CD4-positive, alpha-beta T cell treated with Interleukin-17A for 1 hour (primary cell): ENCODE results near the gene IL16.

ENCODE experiments used
- DNase-seq: peaks from one replicate; pipeline ENCODE4 v3.0.0-alpha.2; 2020

Gene IL16

GRCh38 chr15:81257435-81257834 is 60.8 kb downstream of the IL16 start:
- DNase-seq, result no peak

GRCh38 chr15:81258455-81258854 is 61.8 kb downstream of the IL16 start:
- no peak for DNase-seq

DNA sequence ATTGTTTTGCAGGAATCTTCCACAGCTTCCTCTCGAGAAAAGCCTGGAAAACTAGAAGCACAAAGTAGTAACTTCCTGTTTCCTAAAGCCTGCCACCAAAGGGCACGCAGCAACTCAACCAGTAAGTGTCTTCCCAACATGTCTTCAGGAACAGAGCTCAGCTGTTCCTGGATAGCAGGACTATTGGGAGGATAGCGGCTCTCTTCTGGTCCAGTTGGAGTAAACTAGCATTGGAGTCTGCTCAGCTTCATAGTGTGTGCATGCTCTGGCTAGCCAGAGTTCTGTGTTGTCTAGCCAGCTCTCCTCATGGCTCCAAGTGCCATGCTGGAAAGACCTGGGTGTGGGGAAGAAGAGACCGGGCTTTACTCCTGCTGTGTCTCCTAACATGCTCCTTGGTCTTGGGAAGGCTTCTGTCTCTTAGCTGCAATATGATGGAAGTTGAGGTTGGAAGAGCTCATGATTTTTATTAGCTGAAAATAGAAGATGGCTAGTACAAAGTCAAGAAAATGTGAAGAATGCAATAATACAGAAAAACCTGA is 63.1 kb downstream of the IL16 start:
- DNase-seq, result no peak

DNA sequence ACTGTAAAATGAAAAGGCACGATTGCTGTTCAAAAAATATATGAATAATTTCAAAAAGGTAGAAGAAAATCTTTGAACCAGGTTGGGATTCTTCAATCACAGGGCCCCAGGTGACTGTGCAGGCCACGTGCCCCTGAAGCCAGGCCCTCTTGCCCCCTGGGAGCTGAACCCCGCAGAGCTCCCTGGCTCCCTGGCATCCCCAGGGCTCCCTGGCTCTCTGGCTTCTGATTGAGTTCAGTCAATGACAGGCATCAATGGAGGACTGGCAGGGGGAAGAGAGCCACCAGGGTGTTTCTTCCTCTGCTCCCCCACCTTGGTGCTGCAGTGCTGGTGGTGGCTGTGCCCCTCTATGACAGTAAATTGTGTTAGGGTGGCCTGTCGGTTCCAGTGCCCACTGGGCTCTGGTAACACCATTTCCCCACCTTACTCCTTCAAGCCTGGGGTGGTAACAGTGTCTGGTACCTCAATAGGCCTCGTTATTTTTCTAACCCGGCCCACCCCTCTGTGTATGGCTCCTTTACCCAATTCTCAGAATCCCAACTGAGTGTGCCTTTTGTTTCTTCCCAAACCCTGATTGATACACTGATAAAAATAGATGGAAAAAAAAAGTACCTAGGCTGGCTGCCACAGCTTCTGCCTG is 64.6 kb downstream of the IL16 start:
- no peak for DNase-seq

DNA sequence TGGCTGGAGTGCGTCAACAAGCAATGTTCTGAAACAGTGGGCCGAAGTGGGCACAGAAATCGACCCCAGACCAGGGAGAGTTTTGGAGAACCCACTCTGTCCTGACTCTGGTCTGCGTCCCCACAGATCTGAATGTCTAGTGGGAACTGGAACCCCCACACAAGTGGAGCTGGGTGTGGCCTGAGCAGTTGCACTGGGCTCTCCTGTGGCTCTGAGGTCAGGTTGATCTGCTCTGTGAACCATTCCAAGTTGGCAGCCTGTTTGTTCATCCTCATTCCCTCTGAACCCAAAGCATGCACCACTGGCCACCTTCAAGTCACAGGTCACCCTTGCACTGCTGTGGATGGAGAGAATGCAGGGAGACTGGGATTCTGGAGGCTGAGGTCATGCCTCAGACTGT is 66.8 kb downstream of the IL16 start:
- DNase-seq, result no peak

DNA sequence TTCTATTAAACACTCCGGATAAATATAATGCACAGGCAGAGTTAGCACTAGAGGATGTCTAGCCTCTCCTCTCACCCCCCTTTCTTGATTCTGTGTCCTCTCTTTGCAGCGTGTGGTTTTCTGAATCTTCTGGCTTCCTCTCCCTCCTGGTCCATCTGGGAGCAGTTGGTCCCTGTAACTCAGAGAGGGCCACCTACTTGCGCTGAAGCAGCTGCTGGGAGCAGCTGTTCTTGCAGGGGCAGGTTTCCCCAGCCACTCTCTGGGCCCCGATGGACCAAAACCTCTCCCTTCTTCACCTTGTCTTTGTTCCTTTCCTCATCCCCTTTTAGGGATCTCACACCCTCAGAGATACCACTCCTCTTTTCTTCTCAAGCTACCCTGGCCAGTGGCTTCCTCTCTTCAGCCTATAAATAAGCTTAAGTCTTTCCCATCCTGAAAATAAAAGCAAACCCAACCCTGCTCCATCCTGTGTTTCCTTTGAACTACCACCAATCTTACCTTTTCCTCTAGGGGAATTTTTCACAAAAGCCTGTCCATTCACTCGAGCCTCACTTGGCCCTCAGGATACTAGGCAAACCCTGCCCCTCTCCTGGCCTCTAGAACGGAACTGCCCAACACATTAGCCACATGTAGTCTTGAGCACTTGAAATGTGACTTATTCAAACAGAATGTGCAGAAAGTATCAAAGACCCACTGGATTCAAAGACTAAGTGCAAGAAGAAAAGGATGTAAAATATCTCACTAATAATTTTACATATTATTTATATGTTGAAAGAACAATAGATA is 67.6 kb downstream of the IL16 start:
- DNase-seq, result no peak

DNA sequence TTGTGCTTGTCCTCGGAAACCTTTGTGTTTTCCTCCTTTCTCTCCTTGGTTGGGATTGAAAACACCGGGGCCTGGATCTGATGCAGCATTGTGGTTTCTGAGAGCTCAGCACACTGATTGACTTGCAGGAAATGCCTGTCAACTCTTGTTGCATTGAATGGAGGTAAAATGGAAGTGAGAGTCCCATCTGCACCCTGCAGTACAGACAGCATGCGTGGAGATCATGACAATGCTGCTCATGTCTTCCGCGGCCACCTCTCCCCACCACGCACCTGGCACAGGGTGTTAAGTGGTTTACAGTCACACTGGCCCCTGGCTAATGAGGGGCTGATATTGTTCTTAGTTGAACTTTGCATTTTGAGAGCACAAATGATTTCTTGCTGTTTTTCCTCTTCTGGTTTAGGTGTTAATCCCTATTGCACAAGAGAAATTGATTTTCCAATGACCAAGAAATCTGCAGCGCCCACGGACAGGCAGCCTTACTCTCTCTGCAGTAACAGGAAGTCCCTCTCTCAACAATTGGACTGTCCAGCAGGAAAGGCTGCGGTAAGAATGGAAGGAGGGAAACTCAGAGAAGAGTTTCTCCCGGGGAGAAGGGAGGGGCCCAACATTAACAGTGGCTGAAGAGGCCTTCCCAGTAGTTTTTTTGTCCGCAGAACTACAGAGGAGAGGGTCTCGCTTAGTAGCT is 68.7 kb downstream of the IL16 start:
- no peak for DNase-seq

- DNase-seq, result peak; percentile 83
Observed at GRCh38 chr15:81265944-81266775, 69.5 kb downstream of the IL16 start.

DNA sequence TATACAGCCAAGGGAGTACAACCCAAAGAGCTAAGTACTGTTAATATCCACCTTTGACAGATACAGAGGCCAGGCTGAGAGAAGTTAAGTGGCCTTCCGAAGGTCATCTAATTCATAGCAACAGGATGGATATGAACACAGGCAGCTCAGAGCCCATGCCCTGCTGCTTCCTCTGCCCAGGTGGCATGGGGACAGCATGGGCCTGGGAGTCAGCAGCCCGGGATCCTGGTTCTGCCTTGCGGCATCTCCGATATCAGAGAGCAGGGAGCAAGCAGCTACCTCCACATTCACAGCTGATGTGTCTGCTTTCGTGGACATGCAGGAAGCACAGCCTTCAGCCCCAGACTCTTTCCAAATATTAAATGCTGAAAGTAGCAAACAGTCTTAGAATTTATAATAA is 71.7 kb downstream of the IL16 start:
- no peak for DNase-seq

- peak; percentile 7 for DNase-seq
Observed at GRCh38 chr15:81268881-81269601, 72.4 kb downstream of the IL16 start.

- DNase-seq, result no peak
Observed at GRCh38 chr15:81270188-81270587, 73.5 kb downstream of the IL16 start.

DNA sequence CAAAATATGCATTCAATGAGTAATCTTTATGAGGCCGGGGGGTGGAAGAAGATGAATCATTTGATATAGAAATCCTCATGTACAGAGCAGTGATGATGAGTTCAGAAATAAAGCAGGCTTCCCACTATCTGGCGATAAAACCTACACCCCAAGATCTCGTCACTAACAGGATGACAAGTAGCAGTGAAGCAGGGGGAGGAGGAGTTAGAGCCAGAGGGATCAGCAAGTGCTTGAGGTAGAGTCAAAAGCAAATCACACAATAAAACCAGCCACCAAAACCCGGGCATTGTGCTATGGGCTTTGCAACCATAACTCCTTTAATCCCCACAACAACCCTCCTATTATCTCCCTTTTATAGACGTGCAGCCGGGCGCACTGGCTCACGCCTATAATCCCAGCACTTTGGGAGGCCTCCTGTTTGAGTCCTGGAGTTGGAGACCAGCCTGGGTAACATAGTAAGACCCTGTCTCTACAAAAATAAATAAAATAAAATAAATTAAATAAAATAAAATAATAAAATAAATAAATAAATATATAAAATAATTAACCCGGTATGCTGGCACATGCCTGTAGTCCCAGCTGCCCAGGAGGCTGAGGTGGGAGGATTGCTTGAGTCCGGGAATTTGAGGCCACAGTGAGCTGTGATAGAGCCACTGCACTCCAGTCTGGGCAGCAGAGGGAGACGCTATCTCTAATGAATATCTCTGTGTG is 74.3 kb downstream of the IL16 start:
- no peak for DNase-seq

- DNase-seq, result no peak
Observed at GRCh38 chr15:81271761-81272644, 75.3 kb downstream of the IL16 start.

- no peak for DNase-seq
Observed at GRCh38 chr15:81273200-81273599, 76.5 kb downstream of the IL16 start.

- no peak for DNase-seq
Observed at GRCh38 chr15:81273855-81274254, 77.2 kb downstream of the IL16 start.

- DNase-seq, result no peak
Observed at GRCh38 chr15:81274255-81274654, 77.6 kb downstream of the IL16 start.

DNA sequence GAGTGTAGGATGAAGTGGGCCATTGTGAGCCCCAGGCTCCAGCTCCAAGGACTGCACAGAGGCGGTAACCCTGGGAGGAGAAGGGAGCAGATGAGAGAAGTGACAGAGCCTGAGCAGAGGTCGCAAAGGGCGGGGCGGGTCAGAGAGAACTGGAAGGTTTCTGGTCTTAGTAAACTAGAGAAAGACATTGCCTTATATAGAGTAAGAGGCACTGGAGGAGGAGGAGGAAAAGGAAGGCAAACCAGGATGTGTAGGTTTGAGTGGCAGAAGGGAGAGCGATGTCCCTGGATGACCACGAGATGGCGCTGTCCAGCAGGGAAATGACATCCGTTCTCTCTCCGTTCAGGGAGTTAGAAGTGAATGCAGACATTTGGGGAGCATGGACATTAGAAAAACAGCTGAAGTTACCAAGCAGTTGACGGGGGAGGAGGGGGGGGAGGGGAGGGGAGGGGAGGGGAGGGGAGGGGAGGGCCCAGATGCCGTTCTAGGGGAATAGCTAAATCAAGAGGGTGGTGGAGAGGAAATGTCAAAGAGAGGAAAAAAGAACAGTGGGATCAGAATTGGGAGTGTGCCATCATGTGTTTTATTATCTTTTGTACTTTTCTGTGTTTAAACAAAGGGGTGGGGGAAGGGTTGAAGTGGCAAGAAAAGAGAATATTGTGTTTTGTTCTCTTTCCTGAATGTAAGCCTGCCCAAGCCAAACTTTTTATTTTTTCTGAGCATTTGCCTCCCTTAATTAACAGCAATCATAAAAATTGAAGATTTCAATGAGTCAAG is 78.4 kb downstream of the IL16 start:
- DNase-seq, result peak; percentile 86

GRCh38 chr15:81275711-81276392 is 79.2 kb downstream of the IL16 start:
- DNase-seq, result no peak

GRCh38 chr15:81276967-81277366 is 80.3 kb downstream of the IL16 start:
- no peak for DNase-seq
